HFFc6 (cell line): ENCODE measurements around the gene ZNF439. TPM values are rescaled to one million over a fixed set of nuclear protein-coding genes. Genes with fewer than 3 reads are reported as not detected.
A peak's percentile ranks its signal among the peaks of the same experiment; 100 is the strongest.
"Not testable (repeated sequence)": the region's sequence is repeated elsewhere in the genome, so short reads cannot be mapped to it uniquely, and the experiment has no call there.

Experiments used
- DNase-seq: peaks from one replicate; pipeline ENCODE4 v3.0.0-alpha.2; 2018
- H3K27ac Mint-ChIP-seq: 2 replicates; pipeline ENCODE4 v1.8.0; 2020; ENCODE audit warnings: mild to moderate bottlenecking, mixed read lengths
- H3K27me3 Mint-ChIP-seq: 2 replicates; pipeline ENCODE4 v1.8.0; 2021; ENCODE audit warnings: mild to moderate bottlenecking, moderate library complexity, mixed read lengths; ENCODE audit not compliant: insufficient read depth
- H3K36me3 Mint-ChIP-seq: 2 replicates; pipeline ENCODE4 v1.8.0; 2021; ENCODE audit warnings: low read depth, mixed read lengths
- H3K4me1 Mint-ChIP-seq: 2 replicates; pipeline ENCODE4 v1.8.0; 2020; ENCODE audit warnings: low read depth, mixed read lengths
- H3K4me3 Mint-ChIP-seq: 2 replicates; pipeline ENCODE4 v1.8.0; 2020; ENCODE audit warnings: mild to moderate bottlenecking, moderate library complexity, mixed read lengths
- H3K9me3 Mint-ChIP-seq: 2 replicates; pipeline ENCODE4 v1.8.0; 2020; ENCODE audit warnings: mild to moderate bottlenecking, mixed read lengths
- total RNA-seq, 6 experiments: library from RNA; stranded (reverse); fragmentation: NEBNext Ultra II Directional; extraction: Animal tissue kit (Norgen Biotek cat#: 25700); gene quantifications; 2 replicates in 1 of 6; 3 replicates in 5 of 6; pipeline ENCODE4 v1.2.3, GENCODE V29; 2021
- TF ChIP-seq, protein P1 (sequence below): fragments of 200-600 bp; sonication (generic); IDR thresholded peaks from 2 replicates; pipeline ENCODE4 v1.5.0; 2021; ENCODE audit warnings: antibody characterized with exemption, mild to moderate bottlenecking

The ZNF439 gene
- total RNA-seq, 6 experiments from 2014 or later: 0.71 to 1.7 (median 0.92) TPM

- H3K9me3 Mint-ChIP-seq: no peaks in the 10 kb centered on the region
- H3K4me3 Mint-ChIP-seq: no peak overlapping the region
- H3K27ac Mint-ChIP-seq: no peak overlapping the region
- peaks cover 10% of the 10 kb centered on the region for H3K36me3 Mint-ChIP-seq
- no peak for DNase-seq
- peaks cover 15% of the 10 kb centered on the region for H3K27me3 Mint-ChIP-seq
- H3K4me1 Mint-ChIP-seq: peaks cover 5% of the 10 kb centered on the region; the same call in 1 of the 2 replicates
- TF ChIP-seq, protein P1, sequence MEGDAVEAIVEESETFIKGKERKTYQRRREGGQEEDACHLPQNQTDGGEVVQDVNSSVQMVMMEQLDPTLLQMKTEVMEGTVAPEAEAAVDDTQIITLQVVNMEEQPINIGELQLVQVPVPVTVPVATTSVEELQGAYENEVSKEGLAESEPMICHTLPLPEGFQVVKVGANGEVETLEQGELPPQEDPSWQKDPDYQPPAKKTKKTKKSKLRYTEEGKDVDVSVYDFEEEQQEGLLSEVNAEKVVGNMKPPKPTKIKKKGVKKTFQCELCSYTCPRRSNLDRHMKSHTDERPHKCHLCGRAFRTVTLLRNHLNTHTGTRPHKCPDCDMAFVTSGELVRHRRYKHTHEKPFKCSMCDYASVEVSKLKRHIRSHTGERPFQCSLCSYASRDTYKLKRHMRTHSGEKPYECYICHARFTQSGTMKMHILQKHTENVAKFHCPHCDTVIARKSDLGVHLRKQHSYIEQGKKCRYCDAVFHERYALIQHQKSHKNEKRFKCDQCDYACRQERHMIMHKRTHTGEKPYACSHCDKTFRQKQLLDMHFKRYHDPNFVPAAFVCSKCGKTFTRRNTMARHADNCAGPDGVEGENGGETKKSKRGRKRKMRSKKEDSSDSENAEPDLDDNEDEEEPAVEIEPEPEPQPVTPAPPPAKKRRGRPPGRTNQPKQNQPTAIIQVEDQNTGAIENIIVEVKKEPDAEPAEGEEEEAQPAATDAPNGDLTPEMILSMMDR: no peak
These were observed 4.8 kb upstream of the ZNF439 start for GRCh38 chr19:11843722-11844121.

DNA sequence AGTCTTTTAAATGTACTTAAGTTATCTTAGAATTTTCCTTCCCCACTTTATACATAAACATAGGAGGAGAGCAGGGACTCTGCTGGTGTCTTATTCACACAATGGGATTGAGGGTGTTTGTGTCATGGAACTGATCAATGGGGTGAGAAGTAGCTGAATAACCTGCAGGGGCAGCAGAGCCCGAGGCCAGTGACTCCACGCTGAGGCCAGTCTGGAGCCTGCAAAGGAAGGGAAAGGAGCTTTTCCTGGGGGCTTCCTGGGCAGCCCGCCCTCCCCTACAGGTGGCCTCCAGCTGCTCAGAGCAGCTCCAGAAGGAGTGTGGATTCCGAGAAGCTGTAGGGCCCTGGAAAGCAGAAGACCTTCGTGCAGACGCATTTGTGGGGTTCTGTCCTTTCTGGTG is 911 bp upstream of the ZNF439 start:
- not testable (repeated sequence) for H3K27ac Mint-ChIP-seq, H3K4me3 Mint-ChIP-seq, H3K4me1 Mint-ChIP-seq, DNase-seq, H3K9me3 Mint-ChIP-seq
- Mint-ChIP-seq H3K36me3 (peaks cover 11% of the 10 kb centered on the region; the same call in 1 of the 2 replicates), H3K27me3 (peaks cover 14% of the 10 kb centered on the region)

DNA sequence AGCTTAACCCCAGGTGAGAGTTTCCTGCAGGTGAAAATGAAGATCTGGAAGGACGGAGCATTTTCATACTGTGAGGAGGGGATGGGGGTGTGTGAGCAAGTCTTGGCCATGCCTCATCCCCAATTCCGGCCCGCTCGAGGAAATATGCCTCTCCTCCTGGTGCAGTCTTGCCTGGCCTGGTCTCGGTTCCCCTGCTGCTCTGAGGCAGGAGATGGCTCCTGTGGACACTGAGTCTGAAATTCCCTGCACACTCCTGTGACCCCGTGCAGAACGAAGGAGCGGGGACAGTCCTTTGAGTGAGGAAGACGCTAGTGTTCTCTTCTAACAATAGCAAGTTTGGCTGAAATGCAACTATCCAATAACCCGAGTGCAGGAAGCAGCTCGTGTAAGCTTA is 329 bp upstream of the ZNF439 start:
- DNase-seq: no peak
- peaks cover 5% of the 10 kb centered on the region; the same call in 1 of the 2 replicates for H3K9me3 Mint-ChIP-seq
- peaks cover 5% of the 10 kb centered on the region for H3K4me1 Mint-ChIP-seq
- peak overlapping the region; percentile 73 for H3K4me3 Mint-ChIP-seq
- H3K27me3 Mint-ChIP-seq: peaks cover 14% of the 10 kb centered on the region
- TF ChIP-seq, protein P1: no peak
- no peak overlapping the region for H3K27ac Mint-ChIP-seq
- peaks cover 11% of the 10 kb centered on the region; the same call in 1 of the 2 replicates for H3K36me3 Mint-ChIP-seq

DNA sequence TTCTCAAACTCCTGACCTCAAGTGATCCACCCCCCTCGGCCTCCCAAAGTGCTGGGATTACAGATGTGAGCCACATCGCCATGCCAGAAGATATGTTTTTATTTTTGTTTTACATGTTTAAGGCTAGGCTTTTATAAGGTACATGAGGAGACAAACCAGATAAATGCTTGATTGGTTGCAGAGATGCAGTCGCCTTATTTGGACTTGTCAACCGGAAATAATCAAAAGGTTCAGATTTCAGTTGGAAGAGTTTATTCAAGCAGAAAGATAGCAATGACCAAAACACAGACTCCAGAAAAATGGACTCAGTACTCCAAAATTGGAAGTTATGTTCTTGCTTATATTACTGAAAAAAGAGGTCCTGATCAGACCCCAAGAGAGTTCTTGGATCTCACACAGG is 1.8 kb downstream of the ZNF439 start:
- not testable (repeated sequence) for H3K9me3 Mint-ChIP-seq, H3K4me3 Mint-ChIP-seq, DNase-seq, H3K4me1 Mint-ChIP-seq, H3K27ac Mint-ChIP-seq
- Mint-ChIP-seq H3K36me3 (peaks cover 11% of the 10 kb centered on the region; the same call in 1 of the 2 replicates), H3K27me3 (peaks cover 14% of the 10 kb centered on the region)

GRCh38 chr19:11853358-11853757 is 4.8 kb downstream of the ZNF439 start:
- no peak for DNase-seq
- peaks cover 5% of the 10 kb centered on the region for H3K27me3 Mint-ChIP-seq
- TF ChIP-seq, protein P1: no peak
- H3K27ac Mint-ChIP-seq: no peak overlapping the region
- no peak overlapping the region for H3K4me3 Mint-ChIP-seq
- H3K4me1 Mint-ChIP-seq: peaks cover 1% of the 10 kb centered on the region
- peaks cover 5% of the 10 kb centered on the region; the same call in 1 of the 2 replicates for H3K9me3 Mint-ChIP-seq
- H3K36me3 Mint-ChIP-seq: peaks cover 5% of the 10 kb centered on the region; the same call in 1 of the 2 replicates

DNA sequence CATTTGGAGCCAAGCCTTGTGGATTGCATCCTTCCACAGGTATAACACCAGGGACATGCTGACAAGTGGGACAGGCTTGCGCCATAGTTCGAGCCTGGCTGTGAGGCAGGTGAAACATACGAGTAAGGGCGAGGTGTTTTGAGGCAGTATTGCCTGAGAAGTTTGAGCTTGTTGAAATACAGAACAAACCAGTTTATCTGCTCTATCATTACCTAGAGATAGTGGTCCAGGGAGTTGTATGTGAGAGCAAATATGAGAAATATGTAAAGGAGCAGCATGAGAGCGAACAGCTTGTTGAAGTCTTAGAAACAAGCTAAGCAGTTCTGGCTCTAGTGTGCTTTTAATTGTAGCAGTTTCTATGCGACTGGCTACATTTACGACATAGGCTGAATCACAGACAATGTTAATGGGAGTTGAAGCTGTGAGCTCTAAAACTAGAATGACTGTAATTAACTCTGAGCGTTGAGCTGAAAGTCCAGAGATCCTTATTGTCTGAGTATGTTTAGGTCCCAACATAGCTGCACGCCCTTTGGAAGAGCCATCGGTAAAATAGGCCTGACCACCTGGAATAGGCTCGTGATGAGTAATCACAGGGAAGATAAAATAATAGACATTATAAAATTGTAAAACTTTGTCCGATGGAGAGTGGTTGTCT is 8.2 kb downstream of the ZNF439 start:
- Mint-ChIP-seq H3K4me1 (no peaks in the 10 kb centered on the region), H3K27me3 (peaks cover 16% of the 10 kb centered on the region), H3K36me3 (no peaks in the 10 kb centered on the region), H3K4me3 (no peak overlapping the region), H3K9me3 (no peaks in the 10 kb centered on the region; the same call in 1 of the 2 replicates), H3K27ac (no peak overlapping the region)
- DNase-seq: no peak
- TF ChIP-seq, protein P1: no peak
